HG03565 (cell line): Measurements from ENCODE around the gene MAGI1.

ENCODE experiments used
- ATAC-seq: cut with Tn5 transposase; IDR thresholded peaks from one replicate; pipeline ENCODE4 v1.9.1; 2021; ENCODE audit warnings: mild to moderate bottlenecking, moderate library complexity; ENCODE audit not compliant: unreplicated experiment

The MAGI1 gene

GRCh38 chr3:65811086-65811761 lies 227.5 kb downstream of the MAGI1 start:
- no peak for ATAC-seq

GRCh38 chr3:65810302-65810701 lies 228.4 kb downstream of the MAGI1 start:
- no peak for ATAC-seq

- ATAC-seq, result no peak
These were observed 229.0 kb downstream of the MAGI1 start for GRCh38 chr3:65809641-65810150.

GRCh38 chr3:65808824-65809223 lies 229.9 kb downstream of the MAGI1 start:
- no peak for ATAC-seq

GRCh38 chr3:65808407-65808806 lies 230.3 kb downstream of the MAGI1 start:
- no peak for ATAC-seq

GRCh38 chr3:65807225-65807624 lies 231.5 kb downstream of the MAGI1 start:
- ATAC-seq, result no peak

- ATAC-seq, result no peak
These were observed 232.1 kb downstream of the MAGI1 start for GRCh38 chr3:65806600-65806999.

GRCh38 chr3:65796676-65797075 lies 242.0 kb downstream of the MAGI1 start:
- ATAC-seq, result no peak

GRCh38 chr3:65795166-65795565 lies 243.6 kb downstream of the MAGI1 start:
- no peak for ATAC-seq

GRCh38 chr3:65793495-65794200 lies 245.1 kb downstream of the MAGI1 start:
- no peak for ATAC-seq

GRCh38 chr3:65788461-65788860 lies 250.3 kb downstream of the MAGI1 start:
- ATAC-seq, result no peak

GRCh38 chr3:65787827-65788226 lies 250.9 kb downstream of the MAGI1 start:
- ATAC-seq, result no peak

- no peak for ATAC-seq
These were observed 251.4 kb downstream of the MAGI1 start for GRCh38 chr3:65787340-65787739.

- ATAC-seq, result no peak
These were observed 251.8 kb downstream of the MAGI1 start for GRCh38 chr3:65786890-65787289.

- ATAC-seq, result no peak
These were observed 253.6 kb downstream of the MAGI1 start for GRCh38 chr3:65785065-65785645.

- ATAC-seq, result no peak
These were observed 255.6 kb downstream of the MAGI1 start for GRCh38 chr3:65783117-65783516.

- ATAC-seq, result no peak
These were observed 257.1 kb downstream of the MAGI1 start for GRCh38 chr3:65781594-65781993.

GRCh38 chr3:65779390-65779789 lies 259.3 kb downstream of the MAGI1 start:
- no peak for ATAC-seq

GRCh38 chr3:65778968-65779367 lies 259.8 kb downstream of the MAGI1 start:
- ATAC-seq, result no peak

GRCh38 chr3:65777050-65777449 lies 261.7 kb downstream of the MAGI1 start:
- no peak for ATAC-seq

GRCh38 chr3:65776494-65776893 lies 262.2 kb downstream of the MAGI1 start:
- no peak for ATAC-seq

GRCh38 chr3:65776081-65776480 lies 262.6 kb downstream of the MAGI1 start:
- no peak for ATAC-seq
